ENCODE measurements around the gene TMEM151B.
"Not testable (repeated sequence)": the region's sequence is repeated elsewhere in the genome, so short reads cannot be mapped to it uniquely, and the experiment has no call there.

Gene TMEM151B

GRCh38 chr6:44315516-44315915, 45.3 kb downstream of the TMEM151B start:
- H3K4me3 ChIP-seq (ENCODE audit: low read length, poor library complexity, severe bottlenecking), result no peak overlapping the region
- TF ChIP-seq EZH2phosphoT487 (IDR thresholded peaks at IDR 0.05; ENCODE audit: borderline replicate concordance) (no peak), CTCF (conservative IDR thresholded peaks at IDR 0.05; ENCODE audit: low read length) (no peak)
- no peak overlapping the region for H2AFZ ChIP-seq (ENCODE audit: low read length)
- no peaks in the 10 kb centered on the region for H3K27me3 ChIP-seq (ENCODE audit: insufficient read depth, low read length, poor library complexity, severe bottlenecking)
- no peaks in the 10 kb centered on the region for H4K20me1 ChIP-seq (ENCODE audit: insufficient read depth, low read length, poor library complexity, severe bottlenecking)
- no peaks in the 10 kb centered on the region for H3K9me2 ChIP-seq (replicated peaks; ENCODE audit: low read depth, low read length)
- H3K79me2 ChIP-seq (ENCODE audit: insufficient read depth, low read length), result peaks cover 22% of the 10 kb centered on the region
- H3F3A ChIP-seq (ENCODE audit: low read depth), result no peaks in the 10 kb centered on the region
- H3K4me2 ChIP-seq (ENCODE audit: low read depth, low read length, poor library complexity, severe bottlenecking), result no peak overlapping the region
- peaks cover 13% of the 10 kb centered on the region for H3K4me1 ChIP-seq (ENCODE audit: insufficient read depth, low read length, poor library complexity, severe bottlenecking)
- H3K9ac ChIP-seq (ENCODE audit: low read depth, low read length, poor library complexity, severe bottlenecking), result no peak overlapping the region
- H3K9me3 ChIP-seq (ENCODE audit: insufficient read depth, low read depth, low read length), result no peaks in the 10 kb centered on the region
- peaks cover 6% of the 10 kb centered on the region; the same call in 1 of the 2 replicates for H3K36me3 ChIP-seq (ENCODE audit: insufficient read depth, low read length)

GRCh38 chr6:44315951-44316350, 45.7 kb downstream of the TMEM151B start:
- Histone ChIP-seq H3K9me2 (replicated peaks; ENCODE audit: low read depth, low read length) (no peaks in the 10 kb centered on the region), H3K4me3 (ENCODE audit: low read length, poor library complexity, severe bottlenecking) (no peak overlapping the region), H3K9ac (ENCODE audit: low read depth, low read length, poor library complexity, severe bottlenecking) (no peak overlapping the region), H3K79me2 (ENCODE audit: insufficient read depth, low read length) (peaks cover 21% of the 10 kb centered on the region), H2AFZ (ENCODE audit: low read length) (no peak overlapping the region), H3K4me1 (ENCODE audit: insufficient read depth, low read length, poor library complexity, severe bottlenecking) (peaks cover 13% of the 10 kb centered on the region), H3F3A (ENCODE audit: low read depth) (no peaks in the 10 kb centered on the region), H4K20me1 (ENCODE audit: insufficient read depth, low read length, poor library complexity, severe bottlenecking) (no peaks in the 10 kb centered on the region), H3K4me2 (ENCODE audit: low read depth, low read length, poor library complexity, severe bottlenecking) (no peak overlapping the region), H3K27me3 (ENCODE audit: insufficient read depth, low read length, poor library complexity, severe bottlenecking) (no peaks in the 10 kb centered on the region), H3K9me3 (ENCODE audit: insufficient read depth, low read depth, low read length) (no peaks in the 10 kb centered on the region), H3K36me3 (ENCODE audit: insufficient read depth, low read length) (peaks cover 2% of the 10 kb centered on the region; the same call in 1 of the 2 replicates)
- TF ChIP-seq EZH2phosphoT487 (IDR thresholded peaks at IDR 0.05; ENCODE audit: borderline replicate concordance), result no peak
- no peak for TF ChIP-seq CTCF (conservative IDR thresholded peaks at IDR 0.05; ENCODE audit: low read length)

GRCh38 chr6:44316481-44316880, 46.2 kb downstream of the TMEM151B start:
- Histone ChIP-seq H3K9me2 (replicated peaks; ENCODE audit: low read depth, low read length) (no peaks in the 10 kb centered on the region), H3F3A (ENCODE audit: low read depth) (no peaks in the 10 kb centered on the region), H3K9ac (ENCODE audit: low read depth, low read length, poor library complexity, severe bottlenecking) (no peak overlapping the region), H3K27me3 (ENCODE audit: insufficient read depth, low read length, poor library complexity, severe bottlenecking) (no peaks in the 10 kb centered on the region), H3K4me1 (ENCODE audit: insufficient read depth, low read length, poor library complexity, severe bottlenecking) (peaks cover 9% of the 10 kb centered on the region), H2AFZ (ENCODE audit: low read length) (no peak overlapping the region), H3K4me3 (ENCODE audit: low read length, poor library complexity, severe bottlenecking) (no peak overlapping the region), H3K79me2 (ENCODE audit: insufficient read depth, low read length) (peaks cover 15% of the 10 kb centered on the region), H3K36me3 (ENCODE audit: insufficient read depth, low read length) (no peaks in the 10 kb centered on the region; the same call in 1 of the 2 replicates), H3K9me3 (ENCODE audit: insufficient read depth, low read depth, low read length) (no peaks in the 10 kb centered on the region), H3K4me2 (ENCODE audit: low read depth, low read length, poor library complexity, severe bottlenecking) (no peak overlapping the region), H4K20me1 (ENCODE audit: insufficient read depth, low read length, poor library complexity, severe bottlenecking) (no peaks in the 10 kb centered on the region)
- TF ChIP-seq CTCF (conservative IDR thresholded peaks at IDR 0.05; ENCODE audit: low read length) (no peak), EZH2phosphoT487 (IDR thresholded peaks at IDR 0.05; ENCODE audit: borderline replicate concordance) (no peak)

GRCh38 chr6:44317136-44317631, 46.9 kb downstream of the TMEM151B start:
- H3K4me2 ChIP-seq (ENCODE audit: low read depth, low read length, poor library complexity, severe bottlenecking); H2AFZ ChIP-seq (ENCODE audit: low read length): not testable (repeated sequence)

More at GRCh38 chr6:44317136-44317631, 46.9 kb downstream of the TMEM151B start:
- not testable (repeated sequence) for H3F3A ChIP-seq (ENCODE audit: low read depth); H3K9me3 ChIP-seq (ENCODE audit: insufficient read depth, low read depth, low read length); H3K9ac ChIP-seq (ENCODE audit: low read depth, low read length, poor library complexity, severe bottlenecking); H3K4me3 ChIP-seq (ENCODE audit: low read length, poor library complexity, severe bottlenecking); H3K79me2 ChIP-seq (ENCODE audit: insufficient read depth, low read length); H3K36me3 ChIP-seq (ENCODE audit: insufficient read depth, low read length); H3K4me1 ChIP-seq (ENCODE audit: insufficient read depth, low read length, poor library complexity, severe bottlenecking); H3K9me2 ChIP-seq (replicated peaks; ENCODE audit: low read depth, low read length); H4K20me1 ChIP-seq (ENCODE audit: insufficient read depth, low read length, poor library complexity, severe bottlenecking); H3K27me3 ChIP-seq (ENCODE audit: insufficient read depth, low read length, poor library complexity, severe bottlenecking)

Measured in Loucy (cell line).